Left colon (tissue), 2 donors: Measurements from ENCODE around the gene ITIH5. TPM values are rescaled to one million over a fixed set of nuclear protein-coding genes. Genes with fewer than 3 reads are reported as not detected.

Experiments used
- ATAC-seq: fragments of 200-7000 bp; cut with Tn5 transposase; one replicate; pipeline ENCODE4 v1.9.1; 2020; ENCODE audit warnings: mild to moderate bottlenecking, moderate library complexity
- DNase-seq, 2 donors: peaks; one replicate each; pipeline ENCODE4 v3.0.0-alpha.2; 2020
- intact Hi-C, 2 donors: fragments of 100-400 bp; cut with DNase I in 1 of 2; cut with micrococcal nuclease in 1 of 2; formaldehyde crosslinking; loops; one replicate each; pipeline versions ENCODE4 v1.11.2 to v1.14.0; 2022; cut with DNase I, micrococcal nuclease
- total RNA-seq, 2 donors: library from RNA; stranded (reverse); fragmentation: NEBNext Ultra II Directional; extraction: Animal tissue kit (Norgen Biotek cat#: 25700); gene quantifications; one replicate each; pipeline ENCODE4 v1.2.1, GENCODE V29; 2021
- donor health status: DM: no; HTN: no; CAD: no.
- donor health status: DM: yes; HTN: yes; CAD: no.

The ITIH5 gene
- total RNA-seq, 2 donors from 2014 or later = 2.8 to 14.2 TPM

DNA sequence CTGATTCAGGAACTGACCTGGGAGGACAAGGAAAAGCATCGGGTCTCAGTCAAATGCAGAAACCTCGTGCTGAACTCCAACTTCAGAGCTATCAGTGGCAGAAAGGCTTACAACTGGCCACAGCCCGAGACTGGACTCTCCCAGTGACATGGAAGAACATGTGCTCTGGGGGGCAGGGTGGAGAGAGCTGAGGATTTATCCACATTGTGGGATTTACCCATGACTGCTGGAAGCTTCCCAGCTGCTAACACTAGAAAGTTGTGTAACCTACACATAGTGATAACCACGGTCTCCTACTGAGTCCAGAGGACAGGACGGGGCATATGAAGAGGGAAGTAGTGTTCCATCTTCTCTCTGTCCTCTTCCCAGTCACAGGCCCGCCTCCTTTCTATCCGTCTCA is 103.4 kb downstream of the ITIH5 start:
- peak; percentile 36 to 56 for DNase-seq
- ATAC-seq = no peak
- intact Hi-C loops = no loop called here

DNA sequence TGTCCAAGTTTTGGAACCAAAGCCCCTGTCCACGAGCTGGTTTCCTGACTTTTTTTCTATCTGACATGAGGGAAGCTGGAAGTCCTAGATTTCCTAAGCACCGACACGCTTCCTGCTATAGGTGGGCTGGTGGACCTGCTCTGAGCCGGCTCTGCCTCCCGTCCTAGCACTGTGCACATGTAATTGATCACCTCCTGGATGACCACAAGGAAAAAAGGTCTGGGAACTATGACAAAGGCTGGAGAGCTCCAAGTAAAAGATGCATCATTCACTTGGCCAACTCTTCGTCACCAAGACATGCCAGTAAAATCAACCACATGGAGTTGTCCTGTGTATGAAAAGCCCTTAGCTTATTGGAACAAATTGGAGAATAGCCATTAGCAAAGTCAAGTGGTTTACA is 104.8 kb downstream of the ITIH5 start:
- intact Hi-C loops = no loop called here
- DNase-seq (no peak), ATAC-seq (no peak)

DNA sequence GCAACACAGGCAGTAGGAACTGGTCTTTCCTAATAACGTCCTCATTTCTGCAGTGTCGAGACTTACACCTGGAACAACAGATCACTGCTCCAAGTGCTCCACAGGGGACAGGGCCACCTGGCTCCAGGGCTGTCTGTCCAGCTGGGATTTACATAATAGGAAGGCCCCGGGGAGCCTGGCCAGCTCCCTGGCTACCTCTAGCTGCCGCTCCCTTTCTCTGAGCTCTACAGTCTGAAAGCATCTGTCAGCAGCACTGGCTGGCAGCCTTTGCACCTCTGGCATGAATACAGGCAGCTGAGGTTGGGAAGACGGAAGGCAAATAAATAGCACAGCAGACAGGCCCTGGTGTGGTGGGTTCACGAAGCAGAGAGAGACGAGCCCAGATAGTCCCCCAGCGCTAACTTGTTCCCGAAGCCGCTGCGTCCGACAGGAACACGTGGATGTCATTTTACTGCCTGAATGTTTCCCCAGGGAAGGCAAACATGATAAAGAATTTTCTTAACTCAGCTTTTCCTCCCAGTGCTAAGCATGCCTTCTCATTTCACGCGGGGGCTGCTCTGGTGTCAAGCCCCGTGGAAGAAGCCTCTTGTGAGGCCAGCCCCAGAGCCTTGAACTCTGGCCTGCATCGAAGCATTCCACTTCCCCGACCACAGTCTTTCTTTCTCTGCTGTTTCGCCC is 105.4 kb downstream of the ITIH5 start:
- ATAC-seq (no peak), DNase-seq (peak in 1 of 2 donors; percentile 41)
- intact Hi-C loops = no loop called here

DNA sequence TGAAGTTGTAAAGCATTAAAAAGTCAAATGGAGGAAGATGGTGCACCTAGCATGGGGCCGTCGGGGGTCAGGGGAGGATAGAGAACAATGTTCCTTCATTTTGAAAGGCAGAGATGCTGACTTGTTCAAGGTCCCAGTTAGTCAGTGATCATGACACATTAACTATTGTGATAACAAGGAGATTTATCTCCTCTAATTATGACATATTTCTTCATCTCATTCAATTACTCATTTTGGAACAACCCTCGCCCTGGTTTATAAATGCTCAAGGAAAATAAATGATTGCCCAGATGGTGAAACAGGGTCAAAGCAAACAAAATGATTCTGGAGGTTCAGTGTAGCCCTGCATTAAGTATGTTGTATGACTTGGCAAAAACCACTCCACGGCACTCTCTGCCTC is 106.2 kb downstream of the ITIH5 start:
- intact Hi-C loops = no loop called here
- ATAC-seq (no peak), DNase-seq (no peak)

DNA sequence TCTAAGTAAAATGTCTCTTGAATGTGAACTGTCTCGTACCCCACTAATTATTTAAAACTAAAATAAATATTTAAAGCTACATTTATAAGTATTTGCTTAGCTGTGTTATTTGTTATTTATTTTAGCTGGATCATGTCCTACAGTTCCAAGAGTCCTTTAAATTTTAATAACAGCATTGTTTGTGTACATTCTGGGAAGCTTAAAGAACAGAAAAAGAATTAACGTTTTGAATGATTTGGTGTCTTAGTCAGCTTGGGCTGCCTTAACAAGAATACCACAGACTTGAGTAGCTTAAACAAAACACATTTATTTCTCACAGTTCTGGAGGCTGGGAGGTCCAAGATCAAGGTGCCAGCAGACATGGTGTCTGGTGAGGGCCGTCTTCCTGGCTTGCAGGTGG is 107.4 kb downstream of the ITIH5 start:
- DNase-seq = no peak
- intact Hi-C loops = no loop called here
- no peak for ATAC-seq

DNA sequence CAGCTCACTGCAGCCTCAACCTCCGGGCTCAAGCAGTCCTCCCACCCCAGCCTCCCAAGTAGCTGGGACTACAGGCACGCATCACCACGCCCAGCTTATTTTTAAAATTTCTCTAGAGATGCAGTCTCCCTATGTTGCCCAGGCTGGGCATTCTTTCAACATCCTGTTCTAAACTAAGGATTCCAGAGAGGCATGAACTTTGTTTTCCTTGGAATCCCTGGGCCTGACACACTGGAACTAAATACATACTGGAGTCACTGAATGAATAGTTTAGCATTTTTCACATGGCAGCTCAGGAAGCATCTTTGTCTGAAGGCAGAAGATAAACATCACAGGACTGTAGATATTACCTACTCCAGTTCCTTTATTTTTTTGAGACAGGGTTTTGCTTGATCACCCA is 108.7 kb downstream of the ITIH5 start:
- intact Hi-C loops = no loop called here
- no peak for ATAC-seq
- no peak for DNase-seq

DNA sequence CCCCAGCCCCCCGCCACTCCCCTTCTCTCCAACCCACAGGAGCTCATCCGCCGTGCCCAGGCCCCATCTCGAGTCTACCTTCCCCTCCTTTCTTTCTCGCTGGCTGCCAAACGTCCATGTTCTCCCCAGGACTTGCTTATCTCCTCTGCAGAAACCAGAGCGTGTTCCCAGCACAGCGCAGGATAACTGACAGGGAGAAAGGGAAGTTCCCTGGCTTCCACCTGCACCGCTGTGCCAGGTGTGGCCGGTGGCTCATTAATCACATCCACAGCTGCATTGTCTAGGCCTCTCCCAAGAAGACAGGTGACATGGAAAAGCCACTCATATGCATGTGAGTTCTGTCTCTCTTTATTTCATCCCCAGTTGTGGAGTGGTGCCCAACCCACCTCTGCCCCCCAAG is 113.2 kb downstream of the ITIH5 start:
- no peak for DNase-seq
- ATAC-seq = no peak
- intact Hi-C loops = no loop called here

DNA sequence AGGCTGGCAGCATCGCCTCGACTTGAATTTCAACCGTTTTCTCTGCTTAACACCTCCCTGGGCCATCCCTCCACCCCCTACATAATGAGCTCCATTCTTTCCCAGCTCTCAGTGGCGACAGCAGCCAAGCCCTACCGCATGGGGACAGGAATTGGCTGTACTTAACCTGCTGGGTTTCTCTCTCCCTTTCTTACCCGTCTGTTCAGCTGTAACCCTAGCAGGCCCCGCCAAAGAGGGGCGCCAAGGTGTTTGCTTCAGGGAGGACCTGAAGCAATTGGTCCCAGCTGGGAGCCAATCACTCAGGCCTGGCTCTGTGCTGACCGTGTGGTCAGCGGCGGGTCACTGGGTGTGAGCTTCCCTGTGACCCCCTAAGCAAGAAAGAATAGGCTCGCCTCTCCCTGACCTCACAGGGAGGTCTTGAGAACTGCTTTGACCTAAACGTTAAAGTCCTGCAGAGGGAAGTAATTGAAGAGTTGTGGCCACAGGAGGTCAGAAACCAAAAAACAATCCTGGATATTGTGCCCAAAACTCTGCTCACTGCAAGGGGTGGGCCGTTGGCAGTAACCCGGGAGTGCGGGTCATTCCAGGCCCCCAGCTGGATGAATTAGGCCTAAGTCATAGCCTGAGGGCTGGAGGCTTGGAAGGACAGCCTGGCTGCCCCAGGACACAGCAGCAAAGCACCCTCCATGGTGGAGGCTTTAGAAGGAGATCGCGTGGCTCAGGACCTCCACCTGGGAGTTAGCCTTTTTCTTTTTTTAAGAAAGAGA is 114.6 kb downstream of the ITIH5 start:
- intact Hi-C loops = no loop called here
- DNase-seq (no peak), ATAC-seq (no peak)

DNA sequence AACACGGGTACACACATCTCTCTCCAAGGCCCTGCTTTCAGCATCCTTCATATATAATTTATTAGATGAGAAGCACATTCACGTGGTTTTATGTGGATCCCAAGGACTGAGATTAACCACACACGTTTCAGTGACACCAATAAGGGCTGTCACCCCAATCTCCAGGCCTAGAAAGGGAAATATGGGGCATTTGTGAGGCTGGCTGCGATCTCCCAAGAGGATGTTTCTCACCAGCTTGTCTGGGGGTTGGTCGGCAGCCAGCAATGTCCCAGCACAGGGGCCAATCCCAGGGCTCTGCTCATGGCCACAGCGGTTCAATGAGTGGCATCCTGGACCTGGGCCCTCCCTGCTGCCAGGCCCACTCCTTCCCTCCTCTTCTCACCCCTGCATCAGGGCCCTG is 115.5 kb downstream of the ITIH5 start:
- DNase-seq = peak in 1 of 2 donors; percentile 43
- intact Hi-C loops = no loop called here
- ATAC-seq = no peak

DNA sequence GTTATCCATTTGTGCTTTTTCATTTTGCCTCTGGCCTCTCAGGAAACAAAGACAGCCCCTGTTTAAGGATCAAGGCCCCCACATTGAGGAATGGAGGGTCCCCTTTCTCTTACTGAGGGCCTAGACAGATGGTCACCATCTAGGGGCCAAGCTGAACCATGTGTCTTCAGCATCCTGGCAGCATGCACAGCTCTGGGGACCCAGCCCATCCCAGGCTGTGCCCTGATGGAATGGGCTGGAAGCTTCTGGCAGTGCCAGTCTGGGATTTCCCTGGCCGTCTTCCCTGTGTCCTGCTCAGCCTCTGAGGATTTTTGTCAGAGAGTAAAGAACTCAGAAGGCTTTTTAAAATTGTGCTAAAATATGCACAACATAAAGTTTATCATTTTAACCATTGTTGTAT is 116.8 kb downstream of the ITIH5 start:
- DNase-seq = no peak
- ATAC-seq = no peak
- intact Hi-C loops = no loop called here

DNA sequence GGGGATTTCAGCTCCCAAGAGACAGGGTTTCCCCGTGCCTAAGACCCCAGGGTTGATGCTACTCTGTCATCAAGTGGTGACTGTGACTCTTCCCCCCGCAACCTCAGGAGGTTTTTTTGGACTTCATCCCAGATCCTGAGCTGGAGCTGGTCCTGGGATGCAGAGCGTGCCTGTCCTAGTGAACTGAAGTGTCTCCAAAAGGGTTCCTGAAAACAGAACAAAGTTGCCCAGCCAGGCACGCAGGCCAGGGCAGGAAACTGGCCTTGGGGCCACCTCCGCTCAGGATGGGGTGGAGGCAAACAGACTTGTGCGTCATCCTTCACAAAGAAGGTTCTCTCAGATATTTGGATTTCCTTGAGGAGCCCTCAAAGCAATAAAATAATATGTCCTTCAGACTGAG is 118.9 kb downstream of the ITIH5 start:
- no peak for ATAC-seq
- intact Hi-C loops = no loop called here
- DNase-seq = no peak

DNA sequence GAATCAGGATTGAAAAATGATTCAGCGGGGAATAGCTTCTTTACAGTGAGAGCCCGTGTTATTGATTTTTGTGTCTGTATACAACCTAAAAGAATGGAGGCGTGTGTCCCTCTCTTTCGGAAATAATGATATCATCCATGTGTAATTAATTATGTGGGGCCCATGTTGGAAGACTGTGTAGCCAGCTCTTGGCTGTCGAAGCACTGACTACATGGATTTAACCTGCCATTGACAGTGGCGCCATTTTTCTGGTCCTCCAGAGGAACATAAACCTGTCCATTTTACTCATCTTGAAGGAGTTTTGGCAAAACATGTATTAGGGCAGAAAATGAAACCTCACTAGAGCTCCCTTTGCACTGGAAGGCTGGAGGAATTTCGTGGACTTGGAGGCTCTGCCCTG is 119.6 kb downstream of the ITIH5 start:
- ATAC-seq = no peak
- intact Hi-C loops = no loop called here
- DNase-seq = no peak

DNA sequence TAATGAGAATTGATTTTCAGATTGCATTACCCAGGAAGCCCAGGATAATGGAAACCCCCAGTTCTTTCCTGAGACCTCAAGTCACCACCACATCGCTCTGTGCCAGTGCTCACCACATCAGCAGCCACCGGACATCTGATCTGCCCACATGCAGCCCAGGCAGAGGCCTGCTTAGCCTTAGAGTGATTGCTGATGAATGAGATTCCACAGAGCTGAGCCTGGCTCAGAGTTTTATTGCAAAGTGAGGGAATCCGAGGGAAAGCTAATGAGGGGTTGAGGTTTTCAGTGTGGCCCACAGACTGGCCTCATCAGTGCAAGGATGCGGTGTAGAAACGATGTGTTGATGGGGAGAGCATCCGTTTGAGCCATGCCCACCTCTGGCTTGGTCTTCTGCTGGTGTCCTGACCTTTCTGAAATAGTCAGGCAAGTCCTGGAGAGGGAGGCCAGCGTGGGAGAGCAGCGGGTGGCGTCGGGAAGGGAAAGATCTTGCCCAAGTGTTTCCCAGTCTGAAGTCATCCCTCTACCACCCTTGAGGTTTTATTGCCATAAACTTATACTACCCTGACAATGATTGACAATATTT is 120.3 kb downstream of the ITIH5 start:
- ATAC-seq = no peak
- DNase-seq = no peak
- intact Hi-C loops = no loop called here

DNA sequence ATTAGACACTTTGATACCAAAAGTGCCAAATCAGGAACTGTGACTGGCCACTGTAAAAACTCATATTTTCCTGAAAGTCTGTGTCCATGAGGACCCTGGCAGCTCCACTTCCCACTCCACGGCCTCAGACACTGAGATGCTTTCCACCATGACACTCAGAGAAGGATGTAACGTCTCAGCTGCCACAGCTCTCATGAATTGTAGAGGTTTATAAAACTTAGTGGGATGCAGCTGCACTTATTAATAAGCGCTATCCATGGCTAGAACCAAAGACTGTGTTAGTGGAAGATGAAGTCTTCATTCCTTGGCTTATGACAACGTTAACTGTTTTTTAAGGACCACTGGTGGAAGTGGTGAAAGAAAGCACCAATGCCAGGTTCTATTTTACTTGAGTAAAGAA is 121.0 kb downstream of the ITIH5 start:
- DNase-seq = no peak
- ATAC-seq = no peak
- intact Hi-C loops = no loop called here

DNA sequence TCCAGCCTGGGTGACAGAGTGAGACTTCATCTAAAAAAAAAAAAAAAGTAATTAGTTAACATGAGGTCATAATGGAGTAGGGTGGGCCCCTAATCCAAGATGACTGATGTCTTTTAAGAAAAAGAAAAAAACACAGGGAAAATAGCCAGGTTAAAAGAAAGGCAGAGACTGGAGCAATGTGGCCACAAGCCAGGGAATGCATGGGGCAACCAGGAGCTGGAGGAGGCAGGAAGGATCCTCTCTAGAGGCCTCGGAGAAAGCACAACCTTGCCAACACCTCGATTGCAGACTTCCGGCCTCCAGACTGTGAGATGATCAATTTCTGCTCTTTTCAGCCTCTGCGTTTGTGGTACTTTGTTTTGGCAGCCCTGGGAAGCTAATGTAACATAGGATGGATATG is 121.5 kb downstream of the ITIH5 start:
- no peak for ATAC-seq
- no peak for DNase-seq
- intact Hi-C loops = no loop called here

DNA sequence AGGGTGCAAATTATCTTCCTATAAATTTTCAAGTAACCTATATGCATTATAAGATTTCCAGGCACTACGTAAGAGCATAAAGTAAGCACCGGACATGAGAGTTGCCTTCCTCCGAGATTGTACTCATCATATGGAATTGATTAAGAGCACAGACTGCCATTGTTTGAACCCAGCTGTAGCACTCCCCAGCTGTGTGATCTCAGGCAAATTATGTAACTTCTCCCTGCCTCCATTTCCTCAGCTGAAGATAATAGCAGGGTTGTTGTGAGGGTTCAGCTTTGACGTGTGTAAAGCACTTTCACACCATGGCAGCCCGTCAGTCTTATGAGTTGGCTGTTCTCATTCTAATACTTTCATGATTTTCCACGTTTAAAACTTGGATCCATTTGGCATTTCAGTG is 122.6 kb downstream of the ITIH5 start:
- intact Hi-C loops = no loop called here

DNA sequence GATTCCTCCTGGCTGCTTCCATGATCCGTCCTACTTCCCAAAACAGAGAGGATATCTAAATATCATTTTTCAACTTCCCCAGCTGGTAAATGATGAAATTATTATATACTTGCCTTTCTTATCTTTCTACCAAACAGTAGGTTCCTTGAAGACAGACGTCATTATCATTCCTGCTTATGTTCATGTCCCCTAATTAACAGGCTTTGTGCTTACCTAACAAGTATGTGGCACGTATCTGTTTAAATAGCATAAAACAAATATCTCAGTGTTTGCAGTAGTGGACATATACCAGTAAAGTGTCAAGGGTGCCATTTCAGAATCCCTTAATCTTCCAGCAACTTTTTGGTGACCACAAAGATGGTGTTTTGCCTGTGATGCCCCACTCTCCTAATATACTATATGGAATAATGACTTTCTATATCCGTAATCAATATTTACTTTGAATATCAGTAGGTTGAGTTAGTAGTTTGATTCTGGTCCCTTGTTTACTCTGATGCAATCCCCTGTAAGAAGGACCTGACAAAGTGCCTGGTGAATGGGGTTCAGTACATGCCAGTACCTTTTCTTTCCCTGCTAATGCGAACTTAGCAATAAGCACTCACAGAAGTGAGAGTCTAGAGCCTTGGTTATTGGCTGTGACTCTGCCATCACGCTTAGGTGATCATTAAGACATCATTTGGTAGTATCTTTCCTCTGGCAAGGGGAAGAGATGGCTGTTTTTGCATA is 124.4 kb downstream of the ITIH5 start:
- intact Hi-C loops = no loop called here
- no peak for DNase-seq

More for the DNA sequence above, 122.6 kb downstream of the ITIH5 start:
- DNase-seq (no peak), ATAC-seq (no peak)

DNA sequence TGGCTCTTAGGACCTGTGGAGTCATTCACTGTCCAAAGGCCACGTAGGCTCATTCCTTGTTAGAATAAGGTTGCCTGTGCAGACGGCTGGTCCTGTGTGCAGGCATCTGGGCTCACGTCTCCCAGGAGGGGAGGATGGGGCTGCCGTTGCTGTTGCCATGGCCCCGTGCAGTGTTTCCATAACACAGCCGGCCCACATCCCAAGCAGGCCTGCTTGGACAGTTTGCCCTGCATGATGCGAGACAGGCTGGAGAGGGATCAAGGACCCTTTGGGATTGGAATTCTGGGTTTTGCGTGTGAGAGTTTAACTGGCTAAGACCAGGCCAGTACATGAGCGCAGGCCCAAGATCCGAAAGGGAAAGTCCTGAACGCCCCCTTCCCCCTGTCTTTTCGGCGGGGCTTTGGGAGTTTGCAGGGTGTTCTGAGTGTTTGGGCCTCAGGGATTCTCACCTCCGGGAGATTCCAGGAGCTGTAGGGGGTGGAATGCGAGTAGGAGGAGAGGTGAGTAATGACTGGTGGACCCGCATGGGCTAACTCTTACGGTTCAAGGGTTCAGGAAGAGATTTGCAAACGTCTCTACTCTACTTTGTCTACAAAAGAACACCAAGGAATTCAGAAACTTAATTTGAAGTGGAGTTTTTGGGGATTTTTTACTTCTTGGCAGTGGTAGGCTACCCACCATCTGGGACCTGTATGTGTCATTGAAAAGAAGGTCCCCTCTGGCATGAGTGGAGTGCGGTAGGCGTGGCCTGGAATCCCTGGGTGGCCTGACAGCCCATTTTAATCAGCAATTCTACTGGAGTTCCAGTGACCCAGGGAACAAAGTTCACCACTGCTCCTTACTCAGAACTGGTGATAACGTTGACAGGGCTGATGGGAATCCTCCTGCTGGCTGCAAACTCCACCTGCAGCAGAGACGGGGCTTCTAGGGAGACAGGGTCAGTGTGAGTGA is 125.4 kb downstream of the ITIH5 start:
- peak; percentile 25 to 48 for DNase-seq
- intact Hi-C loops = no loop called here
- peak; percentile 34 for ATAC-seq

More for the DNA sequence above, 124.4 kb downstream of the ITIH5 start:
- ATAC-seq = no peak
